Measurements from ENCODE around the gene ANP32B. TPM values are rescaled to one million over a fixed set of nuclear protein-coding genes. Genes with fewer than 3 reads are reported as not detected.

ANP32B gene
- total and polyA plus RNA-seq, 2 experiments from 2014 or later: 15.4 to 64.3 TPM

DNA sequence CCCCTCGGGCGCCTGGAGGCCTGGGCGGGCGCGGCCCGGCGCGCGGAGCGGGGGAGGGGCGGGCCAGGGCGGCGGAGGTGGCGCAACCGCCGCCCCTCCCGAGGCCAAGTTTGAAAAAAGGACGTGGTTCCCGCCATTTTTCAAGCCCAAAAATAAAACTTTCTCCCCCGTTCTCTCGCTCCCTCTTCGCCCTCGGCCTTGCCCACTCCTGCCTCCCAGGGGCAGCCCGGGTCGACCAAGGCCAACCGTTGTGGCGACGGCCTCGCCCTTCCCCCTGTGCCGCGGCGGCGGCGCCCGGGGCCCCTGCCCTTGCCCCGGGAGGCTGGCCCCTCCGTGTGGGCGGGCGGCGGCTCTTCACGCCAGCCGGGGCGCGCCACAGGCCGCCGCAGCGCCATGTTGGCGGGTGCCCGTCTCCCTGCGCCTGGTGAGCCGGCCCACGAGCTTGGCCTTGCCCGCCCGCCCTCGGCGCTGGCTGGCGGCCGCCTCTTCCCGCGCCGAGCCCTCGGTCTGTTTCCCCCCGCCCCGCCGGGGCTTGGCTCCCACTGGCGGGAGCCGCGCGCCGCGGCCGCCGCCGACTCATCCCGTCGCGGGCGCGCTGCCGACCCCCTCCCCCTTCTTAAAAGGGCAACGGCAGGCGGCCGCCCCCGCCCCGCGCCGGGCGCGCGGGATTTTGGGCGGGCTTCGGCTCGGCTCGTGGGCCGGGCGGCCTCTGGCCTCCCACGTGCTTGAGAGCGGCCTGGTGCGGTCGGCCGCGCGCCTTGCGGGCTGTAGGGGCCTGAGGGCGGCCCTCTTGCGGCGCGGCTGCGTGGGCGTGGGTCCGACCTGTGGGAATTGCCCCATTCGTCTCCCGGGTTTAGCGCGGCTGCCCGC, 1.3 kb downstream of the ANP32B start:
- no peaks in the 10 kb centered on the region for H3K9me3 ChIP-seq (ENCODE audit: low read depth)
- H3K4me2 ChIP-seq: peak overlapping the region; percentile 85
- WGBS (ENCODE audit: low lambda C conversion rate, missing lambda C conversion rate): under 1% methylated on average over 39 of the region's 116 CpGs
- peaks cover 18% of the 10 kb centered on the region for H3K4me1 ChIP-seq (ENCODE audit: insufficient read depth)
- H4K20me1 ChIP-seq (ENCODE audit: insufficient read depth, poor library complexity, severe bottlenecking): peaks cover 25% of the 10 kb centered on the region
- peak; percentile 92 for DNase-seq (ENCODE audit: low spot score)
- peak overlapping the region; percentile 100 for H3K27ac ChIP-seq
- no peaks in the 10 kb centered on the region for H3K27me3 ChIP-seq
- H3K4me3 ChIP-seq: peak overlapping the region; percentile 100
- H3K36me3 ChIP-seq (replicated peaks; ENCODE audit: insufficient read depth, low read depth): no peaks in the 10 kb centered on the region
- no peaks in the 10 kb centered on the region for H3K9me2 ChIP-seq (replicated peaks; ENCODE audit: insufficient read depth)
- peak overlapping the region; percentile 79 for H2AFZ ChIP-seq
- TF ChIP-seq EZH2 (IDR thresholded peaks at IDR 0.05; ENCODE audit: borderline replicate concordance) (no peak), EZH2phosphoT487 (IDR thresholded peaks at IDR 0.05; ENCODE audit: low read depth, severe bottlenecking, unreplicated experiment) (no peak)
- TF ChIP-seq, protein P1, sequence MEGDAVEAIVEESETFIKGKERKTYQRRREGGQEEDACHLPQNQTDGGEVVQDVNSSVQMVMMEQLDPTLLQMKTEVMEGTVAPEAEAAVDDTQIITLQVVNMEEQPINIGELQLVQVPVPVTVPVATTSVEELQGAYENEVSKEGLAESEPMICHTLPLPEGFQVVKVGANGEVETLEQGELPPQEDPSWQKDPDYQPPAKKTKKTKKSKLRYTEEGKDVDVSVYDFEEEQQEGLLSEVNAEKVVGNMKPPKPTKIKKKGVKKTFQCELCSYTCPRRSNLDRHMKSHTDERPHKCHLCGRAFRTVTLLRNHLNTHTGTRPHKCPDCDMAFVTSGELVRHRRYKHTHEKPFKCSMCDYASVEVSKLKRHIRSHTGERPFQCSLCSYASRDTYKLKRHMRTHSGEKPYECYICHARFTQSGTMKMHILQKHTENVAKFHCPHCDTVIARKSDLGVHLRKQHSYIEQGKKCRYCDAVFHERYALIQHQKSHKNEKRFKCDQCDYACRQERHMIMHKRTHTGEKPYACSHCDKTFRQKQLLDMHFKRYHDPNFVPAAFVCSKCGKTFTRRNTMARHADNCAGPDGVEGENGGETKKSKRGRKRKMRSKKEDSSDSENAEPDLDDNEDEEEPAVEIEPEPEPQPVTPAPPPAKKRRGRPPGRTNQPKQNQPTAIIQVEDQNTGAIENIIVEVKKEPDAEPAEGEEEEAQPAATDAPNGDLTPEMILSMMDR (IDR thresholded peaks at IDR 0.05; ENCODE audit: poor library complexity): no peak
- peaks cover 45% of the 10 kb centered on the region for H3K79me2 ChIP-seq

DNA sequence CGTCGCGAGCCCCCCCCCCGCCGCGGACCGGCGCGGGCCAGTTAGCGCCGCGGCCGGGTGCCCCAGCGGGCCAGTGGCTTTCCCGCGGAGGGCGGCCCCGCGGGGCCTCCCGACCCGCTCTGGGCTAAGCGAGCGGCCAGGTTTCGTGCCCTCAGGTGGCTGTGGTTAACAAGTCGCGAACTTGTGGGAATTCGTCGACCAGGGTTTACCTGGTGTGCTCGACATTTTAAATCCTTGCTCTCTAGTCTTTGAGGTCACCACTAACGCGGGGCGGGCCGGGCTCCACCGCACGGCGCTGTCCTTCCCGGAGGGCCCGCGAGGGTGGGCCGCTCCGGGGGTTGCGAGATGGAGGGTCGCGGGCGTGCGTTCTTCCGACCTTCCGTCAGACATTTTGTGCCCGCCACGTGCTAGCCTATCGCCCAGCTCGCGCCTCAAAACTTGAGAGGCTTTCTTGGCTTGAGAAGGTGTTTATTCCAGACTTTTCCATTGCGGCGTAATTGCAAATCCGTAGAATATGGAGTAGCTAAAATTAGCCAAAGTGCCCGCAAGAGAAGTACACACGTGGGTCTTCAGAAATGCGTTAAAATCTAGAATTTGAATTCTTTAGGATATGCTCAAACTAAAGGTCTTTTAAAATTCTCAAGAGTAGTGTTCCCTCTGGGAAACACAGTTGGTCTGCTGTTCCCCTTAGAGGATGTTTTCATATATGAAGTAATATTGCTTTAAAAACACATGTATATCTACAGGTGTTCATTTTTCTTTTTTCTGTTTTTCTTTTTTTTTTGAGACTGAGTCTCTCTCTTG, 2.1 kb downstream of the ANP32B start:
- peaks cover 34% of the 10 kb centered on the region for H4K20me1 ChIP-seq (ENCODE audit: insufficient read depth, poor library complexity, severe bottlenecking)

DNA sequence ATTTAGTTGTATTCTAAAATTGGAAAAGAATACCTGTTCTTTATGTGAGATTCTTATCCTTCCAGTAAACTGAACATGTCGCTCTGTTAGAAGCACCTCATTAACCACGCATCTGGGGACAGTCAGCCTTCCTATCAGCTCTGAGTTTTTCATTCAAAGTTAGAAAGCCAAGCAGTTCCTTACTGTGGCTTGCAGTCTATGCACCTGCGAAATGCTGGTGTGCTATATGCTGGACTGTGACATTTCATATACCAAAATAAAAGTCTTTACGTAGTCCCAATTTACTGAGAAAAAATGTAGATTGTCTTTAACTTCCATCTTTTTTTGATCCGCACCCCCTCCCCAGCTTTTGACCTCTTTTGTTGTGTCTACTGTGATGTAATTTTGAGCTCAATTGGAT, 4.3 kb downstream of the ANP32B start:
- H3K9me2 ChIP-seq (replicated peaks; ENCODE audit: insufficient read depth): no peaks in the 10 kb centered on the region
- peaks cover 54% of the 10 kb centered on the region for H4K20me1 ChIP-seq (ENCODE audit: insufficient read depth, poor library complexity, severe bottlenecking)
- H2AFZ ChIP-seq: no peak overlapping the region
- H3K4me2 ChIP-seq: no peak overlapping the region
- peaks cover 24% of the 10 kb centered on the region for H3K4me1 ChIP-seq (ENCODE audit: insufficient read depth)
- H3K27ac ChIP-seq: no peak overlapping the region
- peaks cover 76% of the 10 kb centered on the region for H3K79me2 ChIP-seq
- no peak overlapping the region for H3K4me3 ChIP-seq
- no peak for DNase-seq (ENCODE audit: low spot score)
- no peaks in the 10 kb centered on the region for H3K36me3 ChIP-seq (replicated peaks; ENCODE audit: insufficient read depth, low read depth)
- TF ChIP-seq EZH2 (IDR thresholded peaks at IDR 0.05; ENCODE audit: borderline replicate concordance) (no peak), EZH2phosphoT487 (IDR thresholded peaks at IDR 0.05; ENCODE audit: low read depth, severe bottlenecking, unreplicated experiment) (no peak)
- TF ChIP-seq, protein P1 (IDR thresholded peaks at IDR 0.05; ENCODE audit: poor library complexity): no peak
- no peaks in the 10 kb centered on the region for H3K9me3 ChIP-seq (ENCODE audit: low read depth)
- H3K27me3 ChIP-seq: no peaks in the 10 kb centered on the region
- 89% methylated on average over 5 of the region's 5 CpGs for WGBS (ENCODE audit: low lambda C conversion rate, missing lambda C conversion rate)

More for the DNA sequence above, 2.1 kb downstream of the ANP32B start:
- TF ChIP-seq, protein P1 (IDR thresholded peaks at IDR 0.05; ENCODE audit: poor library complexity): no peak
- TF ChIP-seq EZH2phosphoT487 (IDR thresholded peaks at IDR 0.05; ENCODE audit: low read depth, severe bottlenecking, unreplicated experiment) (no peak), EZH2 (IDR thresholded peaks at IDR 0.05; ENCODE audit: borderline replicate concordance) (no peak)
- H3K9me2 ChIP-seq (replicated peaks; ENCODE audit: insufficient read depth): no peaks in the 10 kb centered on the region
- peak overlapping the region; percentile 85 for H3K4me2 ChIP-seq
- no peaks in the 10 kb centered on the region for H3K36me3 ChIP-seq (replicated peaks; ENCODE audit: insufficient read depth, low read depth)
- no peaks in the 10 kb centered on the region for H3K27me3 ChIP-seq
- no peaks in the 10 kb centered on the region for H3K9me3 ChIP-seq (ENCODE audit: low read depth)
- peaks cover 53% of the 10 kb centered on the region for H3K79me2 ChIP-seq
- peaks cover 24% of the 10 kb centered on the region for H3K4me1 ChIP-seq (ENCODE audit: insufficient read depth)
- DNase-seq (ENCODE audit: low spot score): no peak
- peak overlapping the region; percentile 100 for H3K27ac ChIP-seq
- peak overlapping the region; percentile 79 for H2AFZ ChIP-seq
- H3K4me3 ChIP-seq: peak overlapping the region; percentile 100
- WGBS (ENCODE audit: low lambda C conversion rate, missing lambda C conversion rate): 22% methylated on average over 50 of the region's 59 CpGs

Data from hepatocyte (in vitro differentiated cells).